NCI-H128 (cell line): ENCODE data around the gene SPRR1B.
"Not testable (repeated sequence)": the region's sequence is repeated elsewhere in the genome, so short reads cannot be mapped to it uniquely, and the experiment has no call there.

ENCODE experiments used
- DNase-seq: peaks from one replicate; lab custom pipeline; 2025; ENCODE audit not compliant: unreplicated experiment; lab: John Stamatoyannopoulos, UW

Gene SPRR1B

GRCh38 chr1:153030895-153031294 is at the start of gene SPRR1B:
SPRR1B (plus strand) TSS chr1:153031203; CDS start chr1:153032346, 1,143 bp downstream.
- no peak for DNase-seq

- DNase-seq: no peak
Observed at GRCh38 chr1:152982076-152982475, 48.9 kb upstream of the SPRR1B start.

GRCh38 chr1:152983234-152983633 is 47.8 kb upstream of the SPRR1B start:
- no peak for DNase-seq

GRCh38 chr1:152983743-152984142 is 47.3 kb upstream of the SPRR1B start, which contains the start of gene SPRR1A:
SPRR1A (plus strand) TSS chr1:152984081; CDS start chr1:152985231, 1,150 bp downstream.
- no peak for DNase-seq

- DNase-seq: no peak
Observed at GRCh38 chr1:152986578-152986977, 44.4 kb upstream of the SPRR1B start.

- DNase-seq: no peak
Observed at GRCh38 chr1:152993186-152993585, 37.8 kb upstream of the SPRR1B start.

GRCh38 chr1:152995842-152996241 is 35.2 kb upstream of the SPRR1B start:
- DNase-seq: no peak

GRCh38 chr1:152996633-152997400 is 34.2 kb upstream of the SPRR1B start:
- DNase-seq: no peak

- DNase-seq: no peak
Observed at GRCh38 chr1:152997901-152998300, 33.1 kb upstream of the SPRR1B start.

GRCh38 chr1:152998476-152998875 is 32.5 kb upstream of the SPRR1B start:
- DNase-seq: no peak

GRCh38 chr1:152999818-153000217 is 31.2 kb upstream of the SPRR1B start:
- no peak for DNase-seq

- DNase-seq: no peak
Observed at GRCh38 chr1:153000294-153000693, 30.7 kb upstream of the SPRR1B start.

GRCh38 chr1:153001382-153001781 is 29.6 kb upstream of the SPRR1B start, which contains the start of gene SPRR3:
SPRR3 (plus strand) TSS chr1:153001749; CDS start chr1:153003021, 1,272 bp downstream.
- no peak for DNase-seq

- DNase-seq: not testable (repeated sequence)
Observed at GRCh38 chr1:153011235-153011758, 19.7 kb upstream of the SPRR1B start.

- not testable (repeated sequence) for DNase-seq
Observed at GRCh38 chr1:153021829-153022228, 9.2 kb upstream of the SPRR1B start.

GRCh38 chr1:153022340-153022739 is 8.7 kb upstream of the SPRR1B start:
- DNase-seq: not testable (repeated sequence)

GRCh38 chr1:153023109-153023508 is 7.9 kb upstream of the SPRR1B start:
- DNase-seq: no peak

- DNase-seq: no peak
Observed at GRCh38 chr1:153024413-153024812, 6.6 kb upstream of the SPRR1B start.

GRCh38 chr1:153025797-153026196 is 5.2 kb upstream of the SPRR1B start:
- no peak for DNase-seq

- no peak for DNase-seq
Observed at GRCh38 chr1:153028766-153029165, 2.2 kb upstream of the SPRR1B start.

- DNase-seq: no peak
Observed at GRCh38 chr1:153032073-153032472, 1.1 kb downstream of the SPRR1B start.

GRCh38 chr1:153032677-153033308 is 1.8 kb downstream of the SPRR1B start:
- no peak for DNase-seq
